Sigmoid colon (tissue), 4 donors: ENCODE results near the gene HSDL1.
A peak's percentile ranks its signal among the peaks of the same experiment; 100 is the strongest.

Experiments used
- CTCF ChIP-seq, 4 experiments: fragments of 450-650 bp in 3 of 4; fragments of 200-600 bp in 1 of 4; IDR thresholded peaks; one replicate each; pipeline ENCODE4 v1.5.1; 2016 to 2019; ENCODE audit warnings: antibody characterized with exemption in 4 of 4, mild to moderate bottlenecking in 3 of 4, moderate library complexity in 2 of 4
- POLR2AphosphoS5 ChIP-seq, 4 donors: sonication (generic); formaldehyde crosslinking; IDR thresholded peaks; one replicate each; pipeline ENCODE4 v1.6.1; 2017; ENCODE audit warnings: antibody characterized with exemption in 4 of 4

GRCh38 chr16:84144859-84145639 is at the start of gene HSDL1, which contains the start of gene DNAAF1:
- TF ChIP-seq CTCF (IDR thresholded peaks at IDR 0.05) (no peak), POLR2AphosphoS5 (IDR thresholded peaks at IDR 0.05) (peak in 3 of 4 donors; percentile 36 to 44 (median 41))
